GM19463 (cell line): Measurements from ENCODE around the gene NKD2.
"Not testable (repeated sequence)": the region's sequence is repeated elsewhere in the genome, so short reads cannot be mapped to it uniquely, and the experiment has no call there.

Experiments
- ATAC-seq: cut with Tn5 transposase; IDR thresholded peaks from one replicate; pipeline ENCODE4 v1.9.1; 2021; ENCODE audit warnings: mild to moderate bottlenecking, moderate library complexity; ENCODE audit not compliant: unreplicated experiment

The NKD2 gene

GRCh38 chr5:1068204-1068894, 59.7 kb downstream of the NKD2 start:
- no peak for ATAC-seq

- ATAC-seq = no peak
Measured at GRCh38 chr5:1068895-1069719, 60.5 kb downstream of the NKD2 start.

- ATAC-seq = no peak
Measured at GRCh38 chr5:1069720-1070088, 61.1 kb downstream of the NKD2 start.

GRCh38 chr5:1073239-1074102, 64.9 kb downstream of the NKD2 start:
- ATAC-seq = no peak

- no peak for ATAC-seq
Measured at GRCh38 chr5:1074226-1074625, 65.6 kb downstream of the NKD2 start.

GRCh38 chr5:1074816-1075554, 66.4 kb downstream of the NKD2 start:
- ATAC-seq = no peak

GRCh38 chr5:1075555-1075881, 66.9 kb downstream of the NKD2 start:
- ATAC-seq = no peak

GRCh38 chr5:1075931-1076330, 67.3 kb downstream of the NKD2 start:
- no peak for ATAC-seq

- no peak for ATAC-seq
Measured at GRCh38 chr5:1076406-1076805, 67.8 kb downstream of the NKD2 start.

- no peak for ATAC-seq
Measured at GRCh38 chr5:1077026-1077425, 68.4 kb downstream of the NKD2 start.

GRCh38 chr5:1077491-1078020, 69.0 kb downstream of the NKD2 start:
- no peak for ATAC-seq

- no peak for ATAC-seq
Measured at GRCh38 chr5:1078206-1078605, 69.6 kb downstream of the NKD2 start.

- ATAC-seq = no peak
Measured at GRCh38 chr5:1078851-1079250, 70.2 kb downstream of the NKD2 start.

- no peak for ATAC-seq
Measured at GRCh38 chr5:1079486-1079885, 70.9 kb downstream of the NKD2 start.

- ATAC-seq = no peak
Measured at GRCh38 chr5:1079961-1080360, 71.4 kb downstream of the NKD2 start.

GRCh38 chr5:1080432-1080831, 71.8 kb downstream of the NKD2 start:
- ATAC-seq = no peak

GRCh38 chr5:1081519-1081918, 72.9 kb downstream of the NKD2 start:
- ATAC-seq = no peak

- not testable (repeated sequence) for ATAC-seq
Measured at GRCh38 chr5:1083026-1083425, 74.4 kb downstream of the NKD2 start.

GRCh38 chr5:1083823-1084605, 75.4 kb downstream of the NKD2 start:
- no peak for ATAC-seq

- ATAC-seq = no peak
Measured at GRCh38 chr5:1085391-1085790, 76.8 kb downstream of the NKD2 start.
